ENCODE data around the gene LMF1. TPM values are rescaled to one million over a fixed set of nuclear protein-coding genes. Genes with fewer than 3 reads are reported as not detected.

The LMF1 gene
- total and polyA plus RNA-seq, 2 of the 13 experiments (the other 11 are each of a cell fraction or from before 2014, with no cell fraction given) = 6.8 to 8.5 TPM

DNA sequence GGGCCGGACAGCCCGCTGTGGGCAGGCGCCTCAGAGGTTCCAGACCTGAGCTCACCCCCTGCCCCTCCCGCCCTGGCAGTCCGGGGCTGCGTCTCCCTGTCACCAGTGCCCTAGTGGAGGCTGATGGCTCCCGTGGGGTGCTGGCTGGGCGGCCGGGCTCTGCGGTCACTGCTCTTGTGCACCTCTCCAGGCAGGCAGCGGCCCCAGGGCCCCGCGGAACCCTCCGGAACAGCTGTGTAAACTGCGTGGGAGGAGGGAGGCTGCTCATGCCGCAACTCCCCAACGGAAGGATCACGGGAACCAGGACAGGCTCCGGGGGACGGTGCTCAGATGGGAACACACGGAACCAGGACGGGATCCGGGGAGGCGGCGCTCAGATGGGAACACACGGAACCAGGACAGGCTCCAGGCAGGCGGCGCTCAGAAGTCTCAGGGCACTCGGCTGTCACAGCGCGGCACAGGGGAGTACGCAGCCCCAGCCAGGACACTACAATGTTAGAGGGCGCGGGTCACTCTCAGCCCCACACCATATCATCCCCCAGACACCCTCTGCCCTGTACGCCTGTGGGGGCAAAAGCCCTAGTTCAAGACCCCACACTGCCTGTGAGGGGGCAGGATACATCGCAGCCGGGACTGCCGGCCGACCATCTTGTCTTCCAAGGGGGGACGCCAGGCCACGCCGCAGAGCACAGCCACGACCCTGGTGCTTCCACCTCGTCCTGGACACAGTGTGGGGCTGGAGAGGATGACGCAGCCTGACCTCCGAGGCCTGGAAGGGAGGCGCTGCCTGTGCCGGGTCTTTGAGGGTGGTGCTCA lies 96.2 kb downstream of the LMF1 start:
- TF ChIP-seq, protein P1, sequence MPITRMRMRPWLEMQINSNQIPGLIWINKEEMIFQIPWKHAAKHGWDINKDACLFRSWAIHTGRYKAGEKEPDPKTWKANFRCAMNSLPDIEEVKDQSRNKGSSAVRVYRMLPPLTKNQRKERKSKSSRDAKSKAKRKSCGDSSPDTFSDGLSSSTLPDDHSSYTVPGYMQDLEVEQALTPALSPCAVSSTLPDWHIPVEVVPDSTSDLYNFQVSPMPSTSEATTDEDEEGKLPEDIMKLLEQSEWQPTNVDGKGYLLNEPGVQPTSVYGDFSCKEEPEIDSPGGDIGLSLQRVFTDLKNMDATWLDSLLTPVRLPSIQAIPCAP (CRISPR knock-in tag; IDR thresholded peaks at IDR 0.05; ENCODE audit: low read depth) = no peak
- TF ChIP-seq KDM4B (CRISPR knock-in tag; IDR thresholded peaks at IDR 0.05) (no peak), KLF12 (CRISPR knock-in tag; IDR thresholded peaks at IDR 0.05; ENCODE audit: borderline replicate concordance) (no peak), HDAC6 (IDR thresholded peaks at IDR 0.05; ENCODE audit: low read depth, low read length) (no peak), ZNF382 (CRISPR knock-in tag; IDR thresholded peaks at IDR 0.05; ENCODE audit: borderline replicate concordance) (no peak), MTF1 (CRISPR knock-in tag; IDR thresholded peaks at IDR 0.05) (no peak), ZNF431 (CRISPR knock-in tag; IDR thresholded peaks at IDR 0.05; ENCODE audit: borderline replicate concordance, low read depth) (no peak), ZNF788 (CRISPR knock-in tag; IDR thresholded peaks at IDR 0.05; ENCODE audit: borderline replicate concordance) (no peak), ASH2L (IDR thresholded peaks at IDR 0.05; ENCODE audit: insufficient read length, low read depth, low read length) (no peak), FOXK1 (CRISPR knock-in tag; IDR thresholded peaks at IDR 0.05; ENCODE audit: borderline replicate concordance, low read depth) (no peak), SIN3B (IDR thresholded peaks at IDR 0.05; ENCODE audit: low read length) (no peak), ZC3H4 (CRISPR knock-in tag; IDR thresholded peaks at IDR 0.05; ENCODE audit: borderline replicate concordance) (no peak), HIVEP1 (CRISPR knock-in tag; IDR thresholded peaks at IDR 0.05) (no peak), ZNF496 (CRISPR knock-in tag; IDR thresholded peaks at IDR 0.05; ENCODE audit: insufficient replicate concordance) (no peak), ARID2 (CRISPR knock-in tag; IDR thresholded peaks at IDR 0.05; ENCODE audit: borderline replicate concordance) (no peak)
- TF ChIP-seq, protein P2, sequence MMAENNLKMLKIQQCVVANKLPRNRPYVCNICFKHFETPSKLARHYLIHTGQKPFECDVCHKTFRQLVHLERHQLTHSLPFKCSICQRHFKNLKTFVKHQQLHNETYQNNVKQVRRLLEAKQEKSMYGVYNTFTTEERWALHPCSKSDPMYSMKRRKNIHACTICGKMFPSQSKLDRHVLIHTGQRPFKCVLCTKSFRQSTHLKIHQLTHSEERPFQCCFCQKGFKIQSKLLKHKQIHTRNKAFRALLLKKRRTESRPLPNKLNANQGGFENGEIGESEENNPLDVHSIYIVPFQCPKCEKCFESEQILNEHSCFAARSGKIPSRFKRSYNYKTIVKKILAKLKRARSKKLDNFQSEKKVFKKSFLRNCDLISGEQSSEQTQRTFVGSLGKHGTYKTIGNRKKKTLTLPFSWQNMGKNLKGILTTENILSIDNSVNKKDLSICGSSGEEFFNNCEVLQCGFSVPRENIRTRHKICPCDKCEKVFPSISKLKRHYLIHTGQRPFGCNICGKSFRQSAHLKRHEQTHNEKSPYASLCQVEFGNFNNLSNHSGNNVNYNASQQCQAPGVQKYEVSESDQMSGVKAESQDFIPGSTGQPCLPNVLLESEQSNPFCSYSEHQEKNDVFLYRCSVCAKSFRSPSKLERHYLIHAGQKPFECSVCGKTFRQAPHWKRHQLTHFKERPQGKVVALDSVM (CRISPR knock-in tag; IDR thresholded peaks at IDR 0.05) = no peak
- TF ChIP-seq, protein P3, sequence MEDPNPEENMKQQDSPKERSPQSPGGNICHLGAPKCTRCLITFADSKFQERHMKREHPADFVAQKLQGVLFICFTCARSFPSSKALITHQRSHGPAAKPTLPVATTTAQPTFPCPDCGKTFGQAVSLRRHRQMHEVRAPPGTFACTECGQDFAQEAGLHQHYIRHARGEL (CRISPR knock-in tag; IDR thresholded peaks at IDR 0.05) = no peak
- Histone ChIP-seq H3K27ac (ENCODE audit: extremely low read length, insufficient read depth, low read length) (no peak overlapping the region), H3K36me3 (replicated peaks in 1 of 2; ENCODE audit: control insufficient read depth in 1 of 2, insufficient read depth in 2 of 2, low read length in 2 of 2) (no peaks in the 10 kb centered on the region), H3K9ac (ENCODE audit: insufficient read depth, low read depth, low read length) (no peak overlapping the region), H2AFZ (ENCODE audit: low read length) (no peak overlapping the region), H3K4me1 (ENCODE audit: insufficient read depth, low read length) (no peaks in the 10 kb centered on the region), H4K20me1 (ENCODE audit: insufficient read depth, low read length) (no peaks in the 10 kb centered on the region; the same call in 1 of the 2 replicates), H3K9me3 (ENCODE audit: low read length) (no peaks in the 10 kb centered on the region), H3K79me2 (ENCODE audit: insufficient read depth, low read length) (no peaks in the 10 kb centered on the region), H3K4me3 (replicated peaks in 1 of 3; ENCODE audit: insufficient read depth in 1 of 3, low read depth in 2 of 3, low read length in 3 of 3) (no peak overlapping the region), H3K27me3 (ENCODE audit: control insufficient read depth in 1 of 2, insufficient read depth in 2 of 2, low read length in 2 of 2) (no peaks in the 10 kb centered on the region), H3K4me2 (ENCODE audit: low read depth, low read length) (no peak overlapping the region)
- ATAC-seq (no peak), DNase-seq (ENCODE audit: low spot score) (no peak), FAIRE-seq (no peak)
- WGBS (ENCODE audit: low lambda C conversion rate) = 82% methylated on average over 34 of the region's 48 CpGs
- CTCF ChIA-PET (ENCODE audit: low intra/inter-chr PET ratio, low total read pairs) = no interaction called here
- POLR2A ChIA-PET = no interaction called here
- no TSS peak for BruUV-seq (replicated peaks)
- intact Hi-C loops (cut with micrococcal nuclease; ENCODE audit: unreplicated experiment) = no loop called here
- in situ Hi-C loops (cut with HindIII; ENCODE audit: extremely low pct_ligation_motif_present, low pct_unique_long_range_greater_than_20kb) = no loop called here

Data from HepG2 (cell line).